Astrocyte of the spinal cord (primary cell): Measurements from ENCODE around the gene HRH1.
A peak's percentile ranks its signal among the peaks of the same experiment; 100 is the strongest.
"Not testable (repeated sequence)": the region's sequence is repeated elsewhere in the genome, so short reads cannot be mapped to it uniquely, and the experiment has no call there.

Source experiments
- DNase-seq: peaks from one replicate; pipeline ENCODE4 v3.0.0; 2011; ENCODE audit warnings: low read depth, low spot score
- H3K4me3 ChIP-seq: 2 replicates; pipeline ENCODE4 v1.5.1; 2011; ENCODE audit warnings: low read depth, mild to moderate bottlenecking, low read length, moderate library complexity
- in situ Hi-C: cut with HindIII; loops from 2 replicates; pipeline ENCODE4 v1.10.0; 2017; ENCODE audit warnings: low sequenced_read_pairs
- TF ChIP-seq, protein P1 (sequence below): IDR thresholded peaks from 2 replicates; pipeline ENCODE4 v1.5.1; 2012; ENCODE audit warnings: low read depth, mild to moderate bottlenecking, low read length, inconsistent platforms

Gene HRH1

DNA sequence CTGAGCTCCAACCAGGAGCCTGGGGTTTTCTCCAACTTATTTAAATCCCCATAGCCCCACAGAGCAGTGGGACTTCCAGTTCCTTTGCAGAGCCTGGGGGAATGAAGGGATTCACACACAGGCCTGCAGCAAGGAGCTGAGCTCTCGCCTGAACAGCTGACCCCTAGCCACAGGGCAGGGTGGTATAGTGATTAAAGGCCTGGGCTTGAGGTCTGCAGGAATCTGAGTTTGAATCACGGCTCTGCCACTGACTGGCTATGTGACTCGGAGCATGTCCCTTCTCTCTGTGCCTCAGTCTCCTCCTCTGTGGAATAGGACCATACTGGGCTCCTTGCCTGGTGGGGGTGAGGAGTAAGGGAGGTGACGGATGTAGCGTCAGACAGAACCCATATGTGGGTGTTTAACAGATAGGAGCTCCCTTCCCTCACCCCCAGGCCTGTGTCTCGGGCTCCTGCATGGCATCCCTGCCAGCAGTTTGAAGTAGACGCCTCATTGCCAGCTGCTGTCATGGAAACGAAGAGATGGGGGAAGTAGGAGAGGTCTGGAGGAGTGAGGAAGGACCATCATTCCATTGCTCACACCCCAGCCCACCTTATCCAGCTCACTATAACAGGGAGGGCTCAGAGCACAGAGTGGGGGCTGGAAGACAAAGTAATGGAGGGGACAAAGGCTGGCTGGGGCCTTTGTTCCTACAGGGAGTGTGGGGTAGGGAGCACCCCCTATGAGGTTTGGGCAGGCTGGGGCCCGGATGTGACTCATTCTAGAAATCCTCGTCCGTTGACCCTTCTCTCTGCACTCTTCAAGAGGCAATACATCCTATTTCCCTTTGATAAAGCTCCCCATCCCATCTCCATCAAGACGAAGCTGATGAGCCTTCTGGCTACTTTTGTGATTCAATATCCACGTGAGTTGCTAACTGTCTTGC lies 14.8 kb downstream of the HRH1 start:
- in situ Hi-C loops = no loop called here

DNA sequence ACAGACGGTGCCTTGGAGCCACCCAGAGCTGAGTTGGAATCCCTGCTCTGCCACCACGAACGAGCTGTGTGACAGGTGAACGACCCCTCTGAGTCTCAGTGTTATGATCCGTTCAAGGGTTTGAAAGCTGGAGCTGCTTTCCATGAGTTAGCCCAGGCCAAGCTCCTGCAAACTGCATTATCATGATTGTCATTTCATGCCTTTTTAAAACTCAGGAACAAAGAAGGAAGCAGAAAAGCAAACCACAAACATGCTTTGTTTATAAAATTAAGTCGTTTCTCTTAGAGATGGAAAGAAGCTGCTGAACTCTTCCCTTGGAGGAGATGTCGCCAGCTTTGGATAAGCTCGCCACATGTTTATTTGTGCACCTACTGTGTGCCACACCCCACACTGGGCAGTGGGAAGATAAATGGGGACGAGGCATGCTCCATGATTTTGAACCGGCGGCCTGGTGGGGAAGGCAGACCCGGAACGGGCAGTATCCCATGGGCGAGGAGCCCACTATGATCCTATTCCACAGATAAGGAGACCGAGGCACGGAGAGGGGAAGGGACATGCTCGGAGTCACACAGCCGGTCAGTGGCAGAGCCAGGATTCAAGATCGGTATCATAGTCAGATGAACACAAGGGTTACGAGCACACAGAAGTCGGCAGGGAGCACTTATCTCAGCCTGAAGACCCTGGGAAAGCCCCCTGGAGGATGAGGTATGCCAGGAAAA lies 15.9 kb downstream of the HRH1 start:
- TF ChIP-seq, protein P1, sequence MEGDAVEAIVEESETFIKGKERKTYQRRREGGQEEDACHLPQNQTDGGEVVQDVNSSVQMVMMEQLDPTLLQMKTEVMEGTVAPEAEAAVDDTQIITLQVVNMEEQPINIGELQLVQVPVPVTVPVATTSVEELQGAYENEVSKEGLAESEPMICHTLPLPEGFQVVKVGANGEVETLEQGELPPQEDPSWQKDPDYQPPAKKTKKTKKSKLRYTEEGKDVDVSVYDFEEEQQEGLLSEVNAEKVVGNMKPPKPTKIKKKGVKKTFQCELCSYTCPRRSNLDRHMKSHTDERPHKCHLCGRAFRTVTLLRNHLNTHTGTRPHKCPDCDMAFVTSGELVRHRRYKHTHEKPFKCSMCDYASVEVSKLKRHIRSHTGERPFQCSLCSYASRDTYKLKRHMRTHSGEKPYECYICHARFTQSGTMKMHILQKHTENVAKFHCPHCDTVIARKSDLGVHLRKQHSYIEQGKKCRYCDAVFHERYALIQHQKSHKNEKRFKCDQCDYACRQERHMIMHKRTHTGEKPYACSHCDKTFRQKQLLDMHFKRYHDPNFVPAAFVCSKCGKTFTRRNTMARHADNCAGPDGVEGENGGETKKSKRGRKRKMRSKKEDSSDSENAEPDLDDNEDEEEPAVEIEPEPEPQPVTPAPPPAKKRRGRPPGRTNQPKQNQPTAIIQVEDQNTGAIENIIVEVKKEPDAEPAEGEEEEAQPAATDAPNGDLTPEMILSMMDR = no peak
- in situ Hi-C loops = no loop called here
- DNase-seq = no peak
- H3K4me3 ChIP-seq = no peak overlapping the region

More for the DNA sequence above, 14.8 kb downstream of the HRH1 start:
- H3K4me3 ChIP-seq = no peak overlapping the region
- DNase-seq = peak; percentile 31
- TF ChIP-seq, protein P1 = no peak

DNA sequence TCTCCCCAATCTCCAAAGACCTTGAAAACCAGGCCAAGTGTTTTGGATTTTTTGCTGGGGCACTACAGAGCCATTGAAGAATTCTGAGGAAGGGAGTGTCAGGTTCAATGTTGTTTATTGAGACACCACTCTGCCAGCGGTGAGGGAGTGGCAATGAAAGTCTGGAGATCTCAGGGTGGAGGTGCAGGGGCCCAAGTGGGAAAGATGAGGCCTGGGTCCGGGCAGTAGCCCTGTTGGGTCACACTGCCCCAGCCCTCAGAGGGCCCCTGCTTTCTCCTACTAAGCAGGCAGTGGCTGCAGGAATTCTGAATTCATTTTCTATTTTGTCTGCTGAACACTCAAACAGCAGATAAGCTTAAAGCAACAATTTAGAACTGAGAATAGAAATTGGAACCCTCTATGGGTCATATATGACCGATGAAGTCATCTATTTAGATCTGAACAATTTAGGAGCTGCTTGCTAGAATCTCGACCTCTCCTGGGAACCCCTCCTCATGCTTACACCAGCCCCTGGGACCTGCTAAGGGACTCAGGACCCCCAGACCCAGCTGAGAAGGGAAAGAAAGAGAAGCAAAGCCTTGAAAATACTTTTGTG lies 17.9 kb downstream of the HRH1 start:
- in situ Hi-C loops = no loop called here
- H3K4me3 ChIP-seq = no peak overlapping the region
- TF ChIP-seq, protein P1 = no peak
- DNase-seq = no peak

DNA sequence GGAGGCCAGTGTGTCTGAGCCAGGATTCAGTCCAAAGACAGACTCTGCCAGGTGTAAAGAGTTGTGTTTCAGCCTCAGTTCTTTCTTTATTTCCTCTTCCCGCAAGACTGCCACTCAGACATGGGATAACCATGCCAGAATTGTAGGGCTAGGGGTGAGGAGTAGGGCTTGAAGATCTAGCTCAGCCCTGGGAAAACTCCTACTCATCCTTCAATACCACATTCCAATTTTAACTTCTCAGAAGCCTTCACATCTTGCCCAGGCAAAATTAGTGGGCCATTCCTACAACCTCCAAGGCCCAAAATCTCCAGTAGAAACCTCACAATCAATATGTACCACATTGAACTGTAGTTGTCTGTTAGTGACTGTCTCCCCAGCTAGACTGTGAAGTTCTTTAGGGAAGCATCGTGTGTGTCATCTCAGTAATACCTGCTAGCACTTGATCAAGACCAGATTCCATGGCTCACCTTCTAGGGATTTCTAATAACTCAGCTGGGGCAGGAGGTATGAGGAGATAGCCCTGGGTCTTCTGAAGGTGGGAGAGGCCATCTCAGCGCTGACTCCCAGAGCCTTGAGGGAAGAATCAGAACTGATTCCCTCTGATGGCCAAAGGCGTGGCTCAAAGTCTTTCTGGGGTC lies 19.7 kb downstream of the HRH1 start:
- no peak overlapping the region for H3K4me3 ChIP-seq
- in situ Hi-C loops = no loop called here
- no peak for DNase-seq
- TF ChIP-seq, protein P1 = no peak

DNA sequence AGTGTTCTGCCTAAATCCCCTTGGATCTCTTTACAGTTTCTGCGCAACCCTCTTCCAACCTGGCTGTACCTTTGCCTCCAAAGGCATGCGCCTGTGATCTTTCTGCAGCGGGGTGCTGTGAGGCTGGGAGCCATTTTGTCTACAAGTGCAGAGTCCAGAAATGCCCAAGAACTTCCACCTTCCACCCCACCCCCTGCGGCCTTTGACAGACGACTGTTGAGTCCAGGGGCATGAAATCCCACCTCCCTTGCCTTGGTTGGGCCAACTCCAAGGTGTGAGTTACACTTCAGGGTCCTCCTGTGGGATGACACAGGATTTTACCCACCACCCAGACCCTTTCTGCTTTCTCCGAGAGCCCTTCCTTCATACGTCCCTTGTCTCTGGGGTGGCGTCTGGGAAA lies 24.1 kb downstream of the HRH1 start:
- TF ChIP-seq, protein P1 = no peak
- in situ Hi-C loops = no loop called here
- no peak overlapping the region for H3K4me3 ChIP-seq
- no peak for DNase-seq

DNA sequence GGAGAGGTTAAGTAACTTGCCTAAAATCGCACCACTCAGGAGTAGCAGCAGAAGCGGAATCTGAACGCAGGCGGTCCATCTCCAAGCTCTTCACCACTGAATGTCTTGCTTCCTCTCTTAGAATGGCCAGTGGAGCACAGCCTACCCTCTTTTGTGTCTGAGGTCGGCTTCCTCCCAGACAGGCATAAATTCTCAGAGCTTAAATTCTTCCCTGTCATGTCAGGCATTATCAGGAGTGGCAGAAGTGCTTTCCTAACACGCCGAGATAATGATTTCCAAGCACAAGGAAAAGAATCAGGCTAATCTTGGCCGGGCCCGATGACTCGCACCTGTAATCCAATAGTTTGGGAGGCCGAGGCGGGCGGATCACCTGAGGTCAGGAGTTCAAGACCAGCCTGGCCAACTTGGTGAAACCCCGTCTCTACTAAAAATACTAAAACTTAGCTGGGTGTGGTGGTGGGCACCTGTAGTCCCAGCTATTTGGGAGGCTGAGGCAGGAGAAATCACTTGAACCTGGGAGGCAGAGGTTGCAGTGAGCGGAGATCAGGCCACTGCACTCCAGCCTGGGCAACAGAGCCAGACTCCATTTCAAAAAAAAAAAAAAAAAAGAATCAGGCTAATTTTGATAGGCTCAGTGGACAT lies 30.2 kb downstream of the HRH1 start:
- H3K4me3 ChIP-seq, in situ Hi-C loops, DNase-seq: not testable (repeated sequence)
